ENCODE results near the gene TRPM8. TPM values are rescaled to one million over a fixed set of nuclear protein-coding genes. Genes with fewer than 3 reads are reported as not detected.
A peak's percentile ranks its signal among the peaks of the same experiment; 100 is the strongest.

Gene TRPM8
- total RNA-seq, 2 donors from 2014 or later = not detected

- no peaks in the 10 kb centered on the region for H3K4me1 ChIP-seq (ENCODE audit: control insufficient read depth in 1 of 2, low read depth in 2 of 2)
- TF ChIP-seq CTCF (IDR thresholded peaks at IDR 0.05) = no peak
- H3K9me3 ChIP-seq = no peaks in the 10 kb centered on the region
- no peak overlapping the region for H3K4me3 ChIP-seq
- no peak overlapping the region for H3K27ac ChIP-seq
- no peak for ATAC-seq (ENCODE audit: insufficient number of reproducible peaks, low FRiP score, low read depth)
- H3K36me3 ChIP-seq = no peaks in the 10 kb centered on the region
- no peak for DNase-seq (ENCODE audit: low spot score)
- H3K27me3 ChIP-seq (replicated peaks; ENCODE audit: insufficient read depth) = no peaks in the 10 kb centered on the region
Measured at GRCh38 chr2:233936089-233936488, 18.9 kb downstream of the TRPM8 start.

- no peak for ATAC-seq (ENCODE audit: insufficient number of reproducible peaks, low FRiP score, low read depth)
Measured at GRCh38 chr2:233938676-233939370, 21.6 kb downstream of the TRPM8 start.

GRCh38 chr2:233940376-233941276 is 23.5 kb downstream of the TRPM8 start:
- no peak for DNase-seq (ENCODE audit: low spot score)
- no peaks in the 10 kb centered on the region for H3K4me1 ChIP-seq (ENCODE audit: control insufficient read depth in 1 of 2, low read depth in 2 of 2)
- H3K9me3 ChIP-seq = no peaks in the 10 kb centered on the region
- no peak overlapping the region for H3K27ac ChIP-seq
- no peaks in the 10 kb centered on the region for H3K36me3 ChIP-seq
- no peak overlapping the region for H3K4me3 ChIP-seq
- no peak for TF ChIP-seq CTCF (IDR thresholded peaks at IDR 0.05)
- ATAC-seq (ENCODE audit: insufficient number of reproducible peaks, low FRiP score, low read depth) = no peak
- H3K27me3 ChIP-seq (replicated peaks; ENCODE audit: insufficient read depth) = no peaks in the 10 kb centered on the region

More at GRCh38 chr2:233938676-233939370, 21.6 kb downstream of the TRPM8 start:
- Histone ChIP-seq H3K9me3 (no peaks in the 10 kb centered on the region), H3K4me1 (ENCODE audit: control insufficient read depth in 1 of 2, low read depth in 2 of 2) (no peaks in the 10 kb centered on the region), H3K27me3 (replicated peaks; ENCODE audit: insufficient read depth) (no peaks in the 10 kb centered on the region), H3K4me3 (peak overlapping the region; percentile 33), H3K36me3 (no peaks in the 10 kb centered on the region), H3K27ac (no peak overlapping the region)
- no peak for DNase-seq (ENCODE audit: low spot score)
- no peak for TF ChIP-seq CTCF (IDR thresholded peaks at IDR 0.05)

GRCh38 chr2:233942731-233943130 is 25.6 kb downstream of the TRPM8 start:
- H3K4me3 ChIP-seq = no peak overlapping the region
- no peaks in the 10 kb centered on the region for H3K36me3 ChIP-seq
- no peak for ATAC-seq (ENCODE audit: insufficient number of reproducible peaks, low FRiP score, low read depth)
- TF ChIP-seq CTCF (IDR thresholded peaks at IDR 0.05) = no peak
- no peaks in the 10 kb centered on the region for H3K27me3 ChIP-seq (replicated peaks; ENCODE audit: insufficient read depth)
- no peaks in the 10 kb centered on the region for H3K4me1 ChIP-seq (ENCODE audit: control insufficient read depth in 1 of 2, low read depth in 2 of 2)
- no peak overlapping the region for H3K27ac ChIP-seq
- H3K9me3 ChIP-seq = no peaks in the 10 kb centered on the region
- DNase-seq (ENCODE audit: low spot score) = no peak

GRCh38 chr2:233944269-233944668 is 27.1 kb downstream of the TRPM8 start:
- Histone ChIP-seq H3K4me1 (ENCODE audit: control insufficient read depth in 1 of 2, low read depth in 2 of 2) (no peaks in the 10 kb centered on the region), H3K27me3 (replicated peaks; ENCODE audit: insufficient read depth) (no peaks in the 10 kb centered on the region), H3K36me3 (no peaks in the 10 kb centered on the region), H3K4me3 (no peak overlapping the region), H3K9me3 (no peaks in the 10 kb centered on the region), H3K27ac (no peak overlapping the region)
- ATAC-seq (ENCODE audit: insufficient number of reproducible peaks, low FRiP score, low read depth) (no peak), DNase-seq (ENCODE audit: low spot score) (no peak)
- no peak for TF ChIP-seq CTCF (IDR thresholded peaks at IDR 0.05)

All from thoracic aorta (tissue), 2 donors.